ENCODE measurements around the gene CS. TPM values are rescaled to one million over a fixed set of nuclear protein-coding genes. Genes with fewer than 3 reads are reported as not detected.
A peak's percentile ranks its signal among the peaks of the same experiment; 100 is the strongest.
"Not testable (repeated sequence)": the region's sequence is repeated elsewhere in the genome, so short reads cannot be mapped to it uniquely, and the experiment has no call there.

CS gene
- total RNA-seq, 4 donors from 2014 or later = 211 to 359 (median 271) TPM

- H3K27ac ChIP-seq = peak overlapping the region; percentile 5 to 97 (median 28)
- ATAC-seq = no peak
- in situ Hi-C loops (cut with MboI; ENCODE audit: low sequenced_read_pairs in 4 of 4) (no loop called here), intact Hi-C loops (cut with DNase I; ENCODE audit: low total_unique reads) (no loop called here)
- no peak for DNase-seq
- TF ChIP-seq POLR2A (IDR thresholded peaks at IDR 0.05) (no peak), CTCF (IDR thresholded peaks at IDR 0.05 in 4 of 5, conservative IDR thresholded peaks at IDR 0.05 in 1 of 5) (no peak)
- no peaks in the 10 kb centered on the region for H3K27me3 ChIP-seq
- peaks cover 28 to 35% of the 10 kb centered on the region in 2 donors for H3K4me1 ChIP-seq
- H3K36me3 ChIP-seq = peaks cover 0 to 49% of the 10 kb centered on the region in 2 donors
- no peak overlapping the region for H3K4me3 ChIP-seq
- H3K9me3 ChIP-seq = no peaks in the 10 kb centered on the region
Observed at GRCh38 chr12:56286044-56286830, 13.9 kb downstream of the CS start.

GRCh38 chr12:56284263-56284662 is 15.9 kb downstream of the CS start:
- Histone ChIP-seq H3K36me3 (peaks cover 0 to 64% of the 10 kb centered on the region in 2 donors), H3K4me1 (peaks cover 22 to 28% of the 10 kb centered on the region in 2 donors), H3K27ac (peak overlapping the region in 1 of 4 donors; percentile 27)
- DNase-seq; H3K4me3 ChIP-seq; ATAC-seq; H3K27me3 ChIP-seq; H3K9me3 ChIP-seq; in situ Hi-C loops (cut with MboI; ENCODE audit: low sequenced_read_pairs in 4 of 4); intact Hi-C loops (cut with DNase I; ENCODE audit: low total_unique reads): not testable (repeated sequence)

GRCh38 chr12:56282579-56282978 is 17.6 kb downstream of the CS start:
- Histone ChIP-seq H3K9me3 (no peaks in the 10 kb centered on the region), H3K27me3 (no peaks in the 10 kb centered on the region), H3K4me1 (peaks cover 13 to 16% of the 10 kb centered on the region in 2 donors), H3K27ac (peak overlapping the region in 1 of 4 donors; percentile 11), H3K4me3 (no peak overlapping the region), H3K36me3 (peaks cover 0 to 81% of the 10 kb centered on the region in 2 donors)
- TF ChIP-seq CTCF (IDR thresholded peaks at IDR 0.05 in 4 of 5, conservative IDR thresholded peaks at IDR 0.05 in 1 of 5) (no peak), POLR2A (IDR thresholded peaks at IDR 0.05) (no peak)
- intact Hi-C loops (cut with DNase I; ENCODE audit: low total_unique reads) = no loop called here
- in situ Hi-C loops (cut with MboI; ENCODE audit: low sequenced_read_pairs in 4 of 4) = no loop called here
- DNase-seq (no peak), ATAC-seq (no peak)

GRCh38 chr12:56282030-56282429 is 18.1 kb downstream of the CS start:
- H3K36me3 ChIP-seq = peaks cover 0 to 84% of the 10 kb centered on the region in 2 donors
- no peak for DNase-seq

More at GRCh38 chr12:56282030-56282429, 18.1 kb downstream of the CS start:
- intact Hi-C loops (cut with DNase I; ENCODE audit: low total_unique reads) = no loop called here
- Histone ChIP-seq H3K27ac (peak overlapping the region in 2 of 4 donors; percentile 35 to 36), H3K27me3 (no peaks in the 10 kb centered on the region), H3K4me1 (peaks cover 7 to 14% of the 10 kb centered on the region in 2 donors), H3K4me3 (no peak overlapping the region), H3K9me3 (no peaks in the 10 kb centered on the region)
- in situ Hi-C loops (cut with MboI; ENCODE audit: low sequenced_read_pairs in 4 of 4) = no loop called here
- TF ChIP-seq POLR2A (IDR thresholded peaks at IDR 0.05) (no peak), CTCF (IDR thresholded peaks at IDR 0.05 in 4 of 5, conservative IDR thresholded peaks at IDR 0.05 in 1 of 5) (no peak)
- ATAC-seq = no peak

Measured in gastrocnemius medialis (tissue), 4 donors.